Superior temporal gyrus (tissue), 1 donor: ENCODE measurements around the gene AVPI1.
"Not testable (repeated sequence)": the region's sequence is repeated elsewhere in the genome, so short reads cannot be mapped to it uniquely, and the experiment has no call there.

ENCODE experiments used
- DNase-seq: peaks from one replicate; pipeline ENCODE4 v3.0.0-alpha.2; 2016; ENCODE audit errors: extremely low spot score

AVPI1 gene

DNA sequence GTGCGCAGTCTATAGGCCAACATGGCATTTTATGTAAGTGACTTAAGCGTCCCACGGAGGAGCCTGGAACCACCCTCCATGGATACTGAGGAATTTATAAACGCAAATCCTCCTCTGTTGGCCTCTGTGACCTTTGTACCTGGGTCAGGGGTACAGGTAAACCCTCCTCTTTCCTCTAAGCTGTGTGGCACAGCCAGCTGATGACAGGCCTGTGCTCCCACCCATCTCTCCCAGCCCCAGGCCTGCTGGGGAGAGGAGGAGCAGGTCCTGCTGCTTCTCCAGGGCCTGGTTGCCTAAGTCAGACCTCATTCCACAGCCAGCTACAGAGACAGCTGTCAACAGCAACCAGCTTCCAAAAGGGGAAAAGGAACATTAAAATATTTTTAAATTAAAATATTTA lies 5.0 kb downstream of the AVPI1 start:
- DNase-seq = no peak

DNA sequence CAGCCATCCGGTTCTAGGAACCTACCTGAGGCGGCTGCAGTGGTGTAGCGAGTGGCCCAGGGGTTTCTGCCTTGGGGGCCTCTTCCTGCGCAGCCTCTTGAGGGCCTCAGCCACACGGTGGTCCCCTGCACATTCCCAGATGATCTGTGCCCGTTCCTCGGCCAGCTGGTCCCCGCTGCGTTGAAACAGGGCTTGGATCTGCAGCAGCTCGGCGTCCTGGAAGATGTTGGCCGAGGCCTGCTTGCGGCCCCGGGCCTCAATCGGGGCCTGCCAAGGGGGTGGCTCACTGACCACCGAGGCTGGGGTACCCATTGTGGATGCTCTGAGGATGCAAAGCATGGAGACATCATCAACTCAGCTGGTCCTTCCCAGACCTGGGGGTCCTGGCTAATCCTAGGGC lies 7.4 kb downstream of the AVPI1 start:
- DNase-seq = no peak

DNA sequence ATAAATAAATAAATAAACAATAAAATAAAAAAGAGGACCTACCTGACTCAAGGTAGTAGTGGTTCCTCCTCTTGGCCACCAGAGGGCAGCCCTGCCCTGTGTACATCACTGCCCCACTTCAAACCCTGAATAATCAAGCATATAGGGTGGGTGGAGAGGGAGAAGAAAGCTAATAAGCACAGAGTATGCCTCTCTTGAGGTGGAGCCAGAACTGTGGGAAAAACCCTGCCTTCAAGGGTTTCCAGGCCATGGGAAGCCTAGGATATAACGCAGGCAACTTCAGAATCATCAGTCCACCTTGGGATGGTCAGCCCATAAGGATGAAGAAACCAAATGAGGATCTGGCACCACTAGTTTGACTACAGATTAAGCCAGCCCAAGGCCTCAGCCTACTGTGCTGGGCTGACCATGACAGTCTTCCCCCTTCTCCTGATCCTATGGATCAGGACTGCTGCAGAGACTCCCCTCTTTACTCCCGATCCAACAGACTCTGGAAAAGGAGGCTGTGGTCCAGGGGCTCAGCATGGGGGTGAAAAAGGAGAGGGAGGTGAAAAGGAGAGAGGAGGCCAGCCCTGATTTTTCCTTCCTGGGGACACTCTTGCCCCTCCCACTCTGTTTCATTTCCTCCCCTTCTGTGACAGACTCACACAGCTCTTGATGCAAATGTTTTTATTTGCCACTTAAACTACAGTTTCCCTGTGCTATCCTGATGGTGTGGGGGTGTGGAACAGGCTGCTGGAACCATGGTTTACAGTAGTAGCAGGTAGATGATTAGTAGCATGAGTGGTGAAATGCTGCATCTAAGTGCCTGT lies 10.1 kb downstream of the AVPI1 start:
- DNase-seq = peak; percentile 56

DNA sequence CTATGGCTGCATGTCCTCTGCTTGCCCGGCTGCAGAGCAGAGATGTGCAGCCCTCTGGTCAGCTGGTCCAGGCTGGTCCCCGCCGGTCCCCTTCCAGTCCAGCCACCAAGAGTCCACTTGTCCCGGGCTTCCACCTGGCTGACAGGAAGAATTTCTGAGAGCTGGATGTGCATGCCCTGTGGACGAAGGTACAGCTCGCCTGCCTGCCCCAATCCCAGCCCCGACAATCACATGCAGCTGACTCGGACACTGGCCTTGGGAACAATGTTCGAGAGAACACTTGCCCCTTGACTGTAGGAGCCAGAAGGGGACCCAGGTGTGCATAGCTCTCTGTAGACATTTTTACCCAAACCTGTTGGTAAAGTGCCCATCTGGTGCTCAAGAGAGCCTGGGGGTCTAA lies 11.8 kb downstream of the AVPI1 start:
- DNase-seq = no peak

DNA sequence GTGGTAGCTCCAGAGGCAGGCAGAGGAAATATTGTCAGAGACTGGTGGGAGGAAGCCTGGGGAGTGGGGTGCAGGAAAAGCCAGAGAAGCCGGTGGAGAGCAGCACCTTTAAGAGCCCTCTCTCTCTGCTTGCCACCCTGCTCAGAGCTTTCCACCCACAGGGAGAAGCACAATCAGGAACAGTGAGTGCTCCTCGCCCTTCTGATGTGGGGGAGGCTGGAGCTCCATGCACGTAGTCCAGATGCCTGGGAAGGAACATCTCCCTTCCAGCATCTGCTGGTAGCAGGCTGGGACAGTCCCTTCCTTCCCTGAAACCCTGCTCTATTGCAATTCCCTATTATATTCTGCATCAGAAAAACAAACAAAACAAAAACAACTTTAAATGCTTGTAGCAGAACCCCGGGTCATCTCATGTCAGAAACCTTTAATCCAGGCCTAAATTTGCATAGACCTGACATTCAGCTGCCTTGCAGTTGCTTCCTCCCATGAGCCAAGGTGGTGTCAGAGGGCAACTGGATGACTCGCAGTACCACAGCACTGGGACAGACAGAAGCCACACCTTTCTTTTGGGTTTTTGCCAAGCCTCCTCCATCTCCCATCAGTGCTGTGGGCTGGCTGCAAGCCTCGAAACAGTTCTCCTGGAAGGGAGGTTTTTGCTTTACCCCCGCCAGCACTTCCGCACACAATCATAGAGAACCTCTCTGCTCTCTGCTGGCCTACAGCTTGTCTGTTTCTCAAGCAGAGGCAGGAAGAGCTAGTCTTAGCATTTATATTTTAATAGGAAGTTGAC lies 13.1 kb downstream of the AVPI1 start:
- peak; percentile 55 for DNase-seq

DNA sequence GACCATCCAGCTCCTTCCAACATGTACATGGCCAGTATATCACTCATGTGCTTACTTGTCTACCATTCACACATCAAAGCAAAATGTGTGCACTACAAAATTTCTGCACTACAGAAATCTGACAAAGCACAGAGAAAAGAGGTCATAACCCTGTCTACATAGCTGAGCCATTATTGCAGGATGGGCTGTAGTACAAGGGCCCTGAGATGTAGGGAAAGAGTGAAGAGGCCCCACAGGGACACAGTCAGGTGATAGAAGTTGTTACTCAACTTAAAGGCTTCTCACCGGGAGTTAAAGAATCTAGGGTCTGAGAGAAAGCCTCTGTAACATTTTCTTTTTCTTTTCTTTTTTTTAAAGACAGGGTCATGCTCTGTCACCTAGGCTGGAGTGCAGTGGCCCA lies 17.5 kb downstream of the AVPI1 start:
- no peak for DNase-seq

DNA sequence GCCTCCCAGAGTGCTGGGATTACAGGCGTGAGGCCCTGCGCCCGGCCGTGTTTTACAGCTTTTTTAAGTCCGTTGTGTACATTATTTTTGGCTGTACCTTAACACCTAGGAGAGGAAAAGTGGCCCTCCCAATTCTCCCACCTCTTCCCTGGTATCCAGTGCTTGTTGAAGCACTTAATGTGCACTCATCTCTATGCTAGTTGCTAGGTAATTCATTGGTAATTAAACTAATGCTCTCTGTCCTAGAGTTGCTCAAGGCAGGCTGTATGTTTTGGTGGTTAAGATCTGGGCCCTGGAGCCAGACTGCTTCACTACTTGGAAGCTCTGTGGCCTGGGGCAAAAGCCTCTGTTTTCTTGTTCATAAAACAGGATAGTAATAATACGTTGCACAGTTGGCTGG lies 19.6 kb downstream of the AVPI1 start:
- no peak for DNase-seq

DNA sequence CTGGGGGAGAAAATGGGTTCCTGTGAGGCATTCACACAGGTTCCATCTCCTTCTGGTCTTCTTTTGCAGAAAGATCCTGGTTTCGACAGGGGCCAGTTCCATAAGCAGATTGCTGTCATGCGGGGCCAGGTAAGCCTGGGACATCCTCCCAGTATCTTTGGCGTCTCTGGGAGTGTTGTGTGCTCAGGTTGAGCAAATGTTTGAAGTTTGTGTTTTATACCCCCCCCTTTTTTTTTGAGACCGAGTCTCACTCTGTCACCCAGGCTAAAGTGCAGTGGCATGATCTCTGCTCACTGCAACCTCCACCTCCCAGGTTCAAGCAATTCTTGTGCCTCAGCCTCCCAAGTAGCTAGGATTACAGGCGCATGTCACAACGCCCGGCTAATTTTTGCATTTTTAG lies 20.0 kb downstream of the AVPI1 start:
- no peak for DNase-seq

DNA sequence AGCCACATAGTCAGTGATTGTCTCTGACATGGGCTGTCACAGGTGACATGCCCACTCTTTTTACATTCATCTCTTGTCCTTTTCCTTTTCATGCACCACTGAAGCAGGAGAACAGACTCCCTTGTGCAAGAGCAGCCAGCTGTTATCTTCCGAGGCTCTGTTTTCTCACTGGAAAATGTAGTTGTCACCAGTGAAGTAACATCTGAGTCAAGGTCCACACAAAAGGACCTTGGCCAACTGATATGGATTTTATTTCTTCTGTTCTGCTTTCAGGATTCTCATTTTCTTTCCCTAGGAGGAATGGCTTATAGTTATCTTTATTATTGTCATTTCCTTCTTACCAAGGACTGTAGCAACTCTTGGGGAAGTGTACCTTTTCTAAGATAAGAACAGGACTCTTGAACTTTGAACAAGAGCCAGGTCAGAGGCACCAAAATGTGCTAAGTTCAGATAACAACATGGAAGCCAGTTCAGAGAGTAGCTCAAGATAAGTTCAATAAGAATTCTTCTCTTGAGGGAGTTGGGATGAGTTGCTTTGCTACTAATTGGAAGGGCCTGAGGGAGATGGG lies 22.7 kb downstream of the AVPI1 start:
- no peak for DNase-seq

DNA sequence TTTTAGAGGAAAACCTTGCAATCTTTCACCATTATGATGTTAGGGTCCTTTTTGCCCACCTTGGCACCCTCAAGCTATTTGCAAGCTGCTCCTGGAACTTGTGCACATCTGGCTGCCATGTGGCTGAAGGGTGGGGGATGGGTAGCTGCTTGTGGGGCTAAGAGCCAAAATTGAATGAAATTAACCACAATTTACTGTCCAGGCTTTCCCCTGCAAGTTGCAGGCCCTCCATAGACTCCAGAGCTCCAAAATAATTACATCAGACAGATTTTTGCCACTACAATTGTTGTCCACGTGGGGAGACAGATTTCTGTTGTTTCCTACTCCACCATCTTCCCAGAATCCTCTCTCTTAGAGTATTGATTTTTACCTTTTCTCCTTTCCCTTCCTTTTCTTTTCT lies 27.5 kb downstream of the AVPI1 start:
- no peak for DNase-seq

DNA sequence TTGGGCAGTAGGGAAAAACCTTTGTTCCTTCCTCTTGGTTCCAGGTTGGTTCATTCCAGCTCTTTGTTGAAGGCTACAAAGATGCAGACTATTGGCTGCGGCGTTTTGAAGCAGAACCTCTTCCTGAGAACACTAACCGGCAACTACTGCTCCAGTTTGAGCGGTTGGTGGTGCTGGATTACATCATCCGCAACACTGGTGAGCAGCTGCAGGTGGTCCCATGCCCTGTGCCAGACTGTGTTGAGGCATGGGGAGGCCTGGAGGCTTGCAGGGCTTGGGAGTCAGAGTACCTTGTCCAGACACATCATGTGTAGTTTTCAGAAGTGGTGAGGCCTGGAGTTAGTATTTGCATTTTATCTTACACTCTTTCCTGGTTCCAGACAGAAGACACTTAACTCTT lies 30.3 kb downstream of the AVPI1 start:
- DNase-seq = no peak

DNA sequence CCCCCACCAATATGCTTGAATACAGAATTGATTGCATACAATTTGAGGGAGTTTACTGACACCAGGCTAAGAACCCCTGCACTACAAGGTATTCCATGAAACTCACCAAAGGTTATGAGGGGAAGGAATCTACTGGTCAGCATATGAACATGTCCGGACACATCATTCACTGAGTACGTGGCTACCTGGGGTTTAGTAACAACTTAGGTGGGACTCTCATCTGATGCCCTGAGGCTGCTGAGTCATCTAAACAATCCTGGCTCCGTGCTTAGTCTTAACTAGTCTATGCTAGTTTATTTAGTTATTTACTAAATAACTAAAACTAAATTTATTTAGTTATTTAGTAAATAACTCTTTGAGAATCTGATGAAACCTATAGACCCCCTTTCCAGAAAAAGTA lies 35.3 kb downstream of the AVPI1 start:
- no peak for DNase-seq

DNA sequence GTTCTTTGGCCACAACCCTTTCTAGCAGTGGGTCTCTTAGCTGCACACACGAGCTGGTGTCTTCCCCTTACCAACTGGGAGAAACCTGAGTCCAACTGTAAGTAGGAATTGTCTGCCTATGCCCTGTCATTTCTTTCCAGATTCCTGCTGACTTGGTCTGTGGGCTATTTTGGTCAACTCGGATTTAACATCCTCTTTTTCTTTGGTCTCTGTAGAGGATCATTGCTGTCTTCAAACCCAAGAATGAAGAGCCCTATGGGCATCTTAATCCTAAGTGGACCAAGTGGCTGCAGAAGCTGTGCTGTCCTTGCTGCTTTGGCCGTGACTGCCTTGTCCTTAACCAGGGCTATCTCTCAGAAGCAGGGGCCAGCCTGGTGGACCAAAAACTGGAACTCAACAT lies 36.3 kb downstream of the AVPI1 start:
- DNase-seq = no peak

DNA sequence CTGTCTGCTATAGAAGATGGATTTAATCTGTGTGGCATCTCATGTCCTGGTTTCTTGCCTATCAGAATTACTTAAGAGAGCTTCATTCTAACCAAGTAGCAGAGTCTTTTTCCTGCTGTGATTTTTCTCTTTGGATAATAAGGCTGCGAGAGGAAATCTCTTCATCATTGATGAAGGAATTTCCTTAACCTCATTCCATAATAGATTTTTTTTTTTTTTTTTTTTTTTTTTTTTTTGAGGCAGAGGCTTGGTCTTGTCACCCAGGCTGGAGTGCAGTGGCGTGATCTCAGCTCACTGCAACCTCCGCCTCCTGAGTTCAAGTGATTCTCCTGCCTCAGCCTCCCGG lies 37.7 kb downstream of the AVPI1 start:
- DNase-seq = not testable (repeated sequence)

DNA sequence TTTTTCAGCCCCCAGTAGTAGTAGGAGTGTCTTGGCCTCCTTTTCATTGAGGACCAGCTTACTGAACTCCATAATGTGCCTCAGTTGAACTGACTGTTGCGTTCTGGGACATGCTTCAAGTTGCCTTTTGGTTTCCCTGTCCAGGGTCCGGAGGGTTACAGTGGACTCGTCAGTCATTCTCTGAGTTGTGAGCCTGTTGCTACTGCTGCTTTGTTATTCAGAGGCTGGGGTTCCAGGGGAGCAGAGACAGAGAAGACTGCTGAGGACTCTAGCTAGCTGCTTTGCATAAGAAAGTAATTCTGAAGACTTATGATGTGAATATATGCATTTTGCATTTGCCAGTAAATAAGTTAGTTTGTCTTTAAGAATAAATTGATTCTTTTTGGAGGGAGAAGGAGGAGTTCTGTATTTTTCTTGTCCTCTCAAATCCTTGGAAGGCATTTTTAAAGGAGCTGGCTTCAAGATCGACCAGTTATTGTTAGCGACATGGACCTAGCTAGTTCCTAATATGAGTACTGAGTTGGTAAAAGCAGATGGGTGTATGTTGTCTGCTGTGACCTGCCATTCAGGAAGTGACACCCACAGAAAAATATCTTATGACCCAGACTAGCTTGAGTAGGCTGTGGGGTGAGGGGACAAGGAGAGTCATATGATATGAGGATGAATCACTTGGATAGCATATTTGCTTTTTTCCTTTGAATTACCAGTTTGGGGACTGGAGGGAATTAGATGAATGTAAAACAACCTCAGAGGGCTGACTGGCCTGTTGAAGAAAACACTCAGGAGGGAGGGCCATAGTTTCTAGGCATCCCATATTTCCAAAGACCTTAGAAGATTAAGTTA lies 38.3 kb downstream of the AVPI1 start:
- no peak for DNase-seq

DNA sequence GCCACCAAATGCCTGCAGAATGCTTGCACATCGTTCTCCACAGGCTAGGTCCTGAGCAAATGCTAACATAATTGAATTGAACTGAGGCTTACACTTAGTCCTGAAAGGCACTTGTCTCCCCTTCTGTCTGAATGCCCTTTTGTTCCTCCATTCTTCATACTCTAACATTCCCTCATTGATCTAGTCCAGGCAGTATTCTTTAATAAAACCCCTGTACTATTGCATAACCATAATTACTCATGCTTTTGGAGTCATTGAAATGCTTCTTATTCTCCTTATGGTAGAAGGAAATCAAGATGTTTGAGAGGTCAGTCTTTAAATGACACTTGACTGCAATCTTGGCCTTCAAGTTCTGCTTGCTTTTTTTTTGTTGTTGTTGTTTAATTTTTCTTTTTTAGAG lies 39.5 kb downstream of the AVPI1 start:
- no peak for DNase-seq

DNA sequence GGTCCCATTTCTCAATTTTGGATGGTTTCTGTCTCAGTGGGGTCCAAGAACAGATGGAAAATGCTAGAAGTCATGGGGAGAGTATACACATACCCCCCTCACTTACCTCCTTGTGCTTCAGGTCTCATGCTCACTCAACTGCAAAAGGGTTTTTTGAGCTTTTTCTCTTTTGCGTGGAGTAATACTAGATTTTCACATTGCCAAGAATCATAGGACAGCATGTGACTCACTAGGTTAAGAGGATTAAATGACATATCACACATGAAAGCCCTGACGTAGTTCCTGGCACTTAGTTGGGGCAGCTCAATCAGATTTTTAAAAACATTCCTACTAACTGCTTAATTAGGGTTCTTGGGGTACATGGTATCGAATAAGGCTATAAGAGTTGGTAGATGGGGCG lies 42.1 kb downstream of the AVPI1 start:
- no peak for DNase-seq

DNA sequence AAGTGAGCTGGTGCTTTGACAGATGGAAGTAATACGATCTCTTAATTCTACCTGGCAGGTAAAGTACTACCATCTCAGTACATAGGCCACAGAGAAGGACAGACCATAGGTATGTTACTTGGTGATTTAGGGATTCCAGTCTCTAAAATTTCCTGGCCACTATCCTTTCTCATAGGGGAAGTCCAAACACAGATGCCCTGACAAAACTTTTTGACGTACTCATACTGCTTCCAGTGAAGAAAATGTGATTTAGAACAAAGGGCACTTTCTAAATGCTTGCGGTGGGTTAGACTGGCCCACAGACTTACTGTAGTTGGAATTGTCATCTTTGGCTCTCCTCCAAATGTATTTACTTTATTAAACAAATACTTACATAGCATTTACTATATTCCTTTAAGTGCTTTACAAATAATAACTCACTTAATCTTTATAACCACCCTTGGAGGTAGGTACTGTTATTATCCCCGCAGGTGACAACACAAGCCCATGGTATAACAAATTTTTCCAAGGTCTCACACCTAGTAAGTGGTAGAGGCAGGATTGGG lies 43.5 kb downstream of the AVPI1 start:
- DNase-seq = no peak

DNA sequence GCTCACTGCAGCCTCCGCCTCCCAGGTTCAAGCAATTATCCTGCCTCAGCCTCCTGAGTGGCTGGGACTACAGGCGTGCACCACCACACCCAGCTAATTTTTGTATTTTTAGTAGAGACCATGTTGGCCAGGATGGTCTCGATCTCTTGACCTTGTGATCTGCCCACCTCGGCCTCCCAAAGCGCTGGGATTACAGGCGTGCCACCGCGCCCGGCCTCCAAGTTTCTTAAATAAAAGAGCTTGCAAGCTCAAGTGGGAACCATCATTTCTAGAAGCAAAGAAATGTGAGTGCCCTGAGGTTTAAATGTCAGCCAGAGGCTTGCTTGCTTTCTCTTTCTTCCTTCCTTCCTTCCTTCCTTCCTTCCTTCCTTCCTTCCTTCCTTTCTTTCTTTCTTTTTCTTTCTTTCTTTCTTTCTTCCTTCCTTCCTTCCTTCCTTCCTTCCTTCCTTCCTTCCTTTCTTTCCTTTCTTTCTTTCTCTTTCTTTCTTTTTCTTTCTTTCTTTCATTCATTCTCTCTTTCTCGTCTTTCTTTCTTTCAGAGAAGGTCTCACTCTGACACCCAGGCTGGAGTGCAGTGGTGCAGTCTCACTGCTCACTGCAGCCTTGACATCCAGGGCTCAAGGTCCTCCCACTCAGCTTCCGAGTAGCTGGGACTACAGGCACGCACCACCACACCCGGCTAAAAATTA lies 44.4 kb downstream of the AVPI1 start:
- not testable (repeated sequence) for DNase-seq

DNA sequence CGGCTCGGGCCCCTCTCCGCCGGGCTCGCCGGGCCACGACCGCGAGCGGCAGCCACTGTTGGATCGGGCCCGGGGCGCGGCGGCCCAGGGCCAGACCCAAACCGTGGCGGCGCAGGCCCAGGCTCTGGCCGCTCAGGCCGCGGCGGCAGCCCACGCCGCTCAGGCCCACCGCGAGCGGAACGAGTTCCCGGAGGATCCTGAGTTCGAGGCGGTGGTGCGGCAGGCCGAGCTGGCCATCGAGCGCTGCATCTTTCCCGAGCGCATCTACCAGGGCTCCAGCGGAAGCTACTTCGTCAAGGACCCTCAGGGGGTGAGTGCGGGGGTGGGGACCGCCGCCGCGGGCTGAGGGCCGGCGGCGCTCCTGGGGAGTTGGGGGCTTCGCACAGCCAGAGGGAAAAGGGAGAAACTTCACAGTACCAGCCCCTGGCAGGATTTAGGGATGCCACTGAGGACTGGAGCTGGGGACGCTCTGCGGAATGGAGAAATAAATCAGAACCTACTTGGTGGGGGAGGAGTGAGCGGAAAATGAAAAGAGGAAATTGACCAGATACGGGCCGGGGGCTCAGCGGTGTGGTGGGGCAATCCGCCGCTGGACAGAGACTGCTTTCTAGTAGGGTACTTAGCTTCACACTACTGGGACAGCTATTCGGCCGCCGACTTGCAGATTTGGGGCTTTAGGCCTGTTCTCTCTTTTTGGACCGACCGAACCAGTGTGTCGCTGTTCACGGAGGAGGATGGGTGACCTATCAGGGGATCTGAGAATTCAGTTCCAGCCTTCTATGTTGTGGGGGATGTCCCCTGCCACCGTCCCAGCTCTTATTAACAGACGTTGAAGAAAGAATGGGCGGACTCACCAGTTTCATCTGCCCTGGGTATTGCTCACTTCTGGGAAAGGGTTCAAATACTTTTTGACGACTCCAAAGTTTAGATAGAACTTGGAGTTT lies 45.9 kb downstream of the AVPI1 start:
- no peak for DNase-seq
